A673 (cell line): ENCODE data around the gene ANO3. TPM values are rescaled to one million over a fixed set of nuclear protein-coding genes. Genes with fewer than 3 reads are reported as not detected.
A peak's percentile ranks its signal among the peaks of the same experiment; 100 is the strongest.

ENCODE experiments used
- BruUV-seq: library from RNA; stranded (reverse); fragments of 400-500 nt; replicated peaks from 2 replicates; lab custom pipeline; 2021; lab: Mats Ljungman, UMichigan
- CTCF ChIA-PET: fragments of 300-600 bp; sonication (Branson Sonifier 250); formaldehyde crosslinking; loops from one replicate; lab custom pipeline; 2022; ENCODE audit warnings: antibody characterized with exemption; lab: Charles Lee
- POLR2A ChIA-PET: fragments of 300-600 bp; sonication (Branson Sonifier 250); formaldehyde crosslinking; loops from one replicate; lab custom pipeline; 2022; ENCODE audit warnings: antibody characterized with exemption; ENCODE audit not compliant: low non-redundant PET; lab: Charles Lee
- DNase-seq: peaks from one replicate; pipeline ENCODE4 v3.0.0-alpha.2; 2015; ENCODE audit warnings: low spot score
- H3K27ac ChIP-seq: fragments of 200-600 bp; sonication (generic); 2 replicates; pipeline ENCODE4 v1.5.1; 2016; ENCODE audit warnings: mixed run types, low read depth, mild to moderate bottlenecking, mixed read lengths, antibody characterized with exemption, low read length; ENCODE audit not compliant: poor library complexity, severe bottlenecking
- H3K27me3 ChIP-seq: fragments of 200-600 bp; sonication (generic); replicated peaks from 2 replicates; pipeline ENCODE4 v1.6.1; 2017; ENCODE audit warnings: mixed run types, low read depth, mild to moderate bottlenecking, mixed read lengths, antibody characterized with exemption, low read length; ENCODE audit not compliant: insufficient read depth, poor library complexity
- H3K36me3 ChIP-seq: fragments of 200-600 bp; sonication (generic); 2 replicates; pipeline ENCODE4 v1.6.1; 2016; ENCODE audit warnings: mixed run types, mild to moderate bottlenecking, mixed read lengths, antibody characterized with exemption, low read length; ENCODE audit not compliant: insufficient read depth, poor library complexity, severe bottlenecking
- H3K4me1 ChIP-seq: fragments of 200-600 bp; sonication (generic); 2 replicates; pipeline ENCODE4 v1.6.1; 2017; ENCODE audit warnings: mixed run types, mild to moderate bottlenecking, mixed read lengths, antibody characterized with exemption, low read length; ENCODE audit not compliant: insufficient read depth, poor library complexity, severe bottlenecking
- H3K4me3 ChIP-seq: fragments of 200-600 bp; sonication (generic); 2 replicates; pipeline ENCODE4 v1.5.1; 2016; ENCODE audit warnings: low read depth, mixed run types, mild to moderate bottlenecking, mixed read lengths, low read length; ENCODE audit not compliant: poor library complexity, severe bottlenecking
- H3K9me3 ChIP-seq: fragments of 200-600 bp; sonication (generic); 2 replicates; pipeline ENCODE4 v1.6.1; 2016; ENCODE audit warnings: mixed run types, low read depth, mild to moderate bottlenecking, mixed read lengths, antibody characterized with exemption, low read length; ENCODE audit not compliant: poor library complexity, severe bottlenecking
- EZH2 ChIP-seq: fragments of 200-600 bp; sonication (generic); IDR thresholded peaks from 2 replicates; pipeline ENCODE4 v1.6.1; 2017; ENCODE audit warnings: borderline replicate concordance, low read depth, mild to moderate bottlenecking, mixed read lengths, antibody characterized with exemption, low read length; ENCODE audit not compliant: poor library complexity, severe bottlenecking
- intact Hi-C: fragments of 100-400 bp; cut with micrococcal nuclease; formaldehyde crosslinking; loops from one replicate; pipeline ENCODE4 v1.10.0; 2022; ENCODE audit not compliant: unreplicated experiment
- total RNA-seq: library from RNA; stranded (reverse); gene quantifications from 2 replicates; pipeline ENCODE4 v1.2.3, GENCODE V29; 2021
- TF ChIP-seq, protein P1 (sequence below): fragments of 300-800, 200-600 bp; sonication (generic); conservative IDR thresholded peaks from 2 replicates; pipeline ENCODE4 v1.5.1; 2017; ENCODE audit warnings: low read depth, mild to moderate bottlenecking, antibody characterized with exemption, low read length, moderate library complexity, mixed read lengths

The ANO3 gene
- total RNA-seq, 1 experiment from 2014 or later = not detected

DNA sequence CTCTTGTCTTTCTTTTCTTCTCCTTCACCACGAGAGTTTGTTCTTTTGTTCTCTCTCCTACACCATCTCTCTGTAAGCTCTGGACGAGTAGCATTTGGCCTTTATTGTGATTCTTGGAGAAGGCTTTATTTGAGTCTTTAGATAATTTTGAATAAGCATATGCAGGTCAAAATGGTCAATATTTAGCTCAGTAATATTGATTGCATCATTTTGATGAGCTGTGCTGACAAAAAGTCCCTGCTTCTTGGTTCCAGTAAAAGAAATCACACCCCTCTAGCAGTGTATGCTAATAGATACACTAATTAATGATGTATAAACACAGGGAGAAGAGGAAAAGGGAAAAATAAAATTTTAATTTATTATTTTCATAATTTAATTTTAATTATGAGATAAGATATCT, 266.0 kb downstream of the ANO3 start:
- POLR2A ChIA-PET = no interaction called here
- CTCF ChIA-PET = no interaction called here
- Histone ChIP-seq H3K4me1 (no peaks in the 10 kb centered on the region), H3K9me3 (no peaks in the 10 kb centered on the region), H3K27ac (no peak overlapping the region), H3K27me3 (peaks cover 2% of the 10 kb centered on the region), H3K4me3 (no peak overlapping the region), H3K36me3 (no peaks in the 10 kb centered on the region)
- no peak for TF ChIP-seq EZH2
- TF ChIP-seq, protein P1, sequence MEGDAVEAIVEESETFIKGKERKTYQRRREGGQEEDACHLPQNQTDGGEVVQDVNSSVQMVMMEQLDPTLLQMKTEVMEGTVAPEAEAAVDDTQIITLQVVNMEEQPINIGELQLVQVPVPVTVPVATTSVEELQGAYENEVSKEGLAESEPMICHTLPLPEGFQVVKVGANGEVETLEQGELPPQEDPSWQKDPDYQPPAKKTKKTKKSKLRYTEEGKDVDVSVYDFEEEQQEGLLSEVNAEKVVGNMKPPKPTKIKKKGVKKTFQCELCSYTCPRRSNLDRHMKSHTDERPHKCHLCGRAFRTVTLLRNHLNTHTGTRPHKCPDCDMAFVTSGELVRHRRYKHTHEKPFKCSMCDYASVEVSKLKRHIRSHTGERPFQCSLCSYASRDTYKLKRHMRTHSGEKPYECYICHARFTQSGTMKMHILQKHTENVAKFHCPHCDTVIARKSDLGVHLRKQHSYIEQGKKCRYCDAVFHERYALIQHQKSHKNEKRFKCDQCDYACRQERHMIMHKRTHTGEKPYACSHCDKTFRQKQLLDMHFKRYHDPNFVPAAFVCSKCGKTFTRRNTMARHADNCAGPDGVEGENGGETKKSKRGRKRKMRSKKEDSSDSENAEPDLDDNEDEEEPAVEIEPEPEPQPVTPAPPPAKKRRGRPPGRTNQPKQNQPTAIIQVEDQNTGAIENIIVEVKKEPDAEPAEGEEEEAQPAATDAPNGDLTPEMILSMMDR = no peak
- BruUV-seq = no TSS peak
- DNase-seq = no peak
- intact Hi-C loops = no loop called here

DNA sequence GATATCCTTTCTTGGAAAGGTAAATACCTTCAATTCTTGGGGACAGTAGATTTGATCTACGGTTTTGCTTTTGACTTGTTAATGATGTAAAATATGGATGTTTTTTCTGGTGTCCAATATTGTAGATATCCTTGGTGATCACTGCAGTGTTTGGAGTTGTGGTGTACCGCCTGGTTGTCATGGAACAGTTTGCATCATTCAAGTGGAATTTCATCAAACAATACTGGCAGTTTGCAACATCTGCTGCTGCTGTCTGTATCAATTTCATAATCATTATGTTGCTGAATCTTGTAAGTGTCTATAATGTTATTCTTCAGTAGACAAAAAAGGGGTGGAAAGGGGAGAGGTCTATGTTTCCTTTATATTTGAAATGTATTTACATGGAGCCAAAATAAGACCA, 267.5 kb downstream of the ANO3 start:
- Histone ChIP-seq H3K4me1 (no peaks in the 10 kb centered on the region), H3K27me3 (peaks cover 2% of the 10 kb centered on the region), H3K27ac (no peak overlapping the region), H3K9me3 (peaks cover 7% of the 10 kb centered on the region), H3K4me3 (no peak overlapping the region), H3K36me3 (no peaks in the 10 kb centered on the region)
- no peak for TF ChIP-seq EZH2
- TF ChIP-seq, protein P1 = no peak
- ChIA-PET POLR2A (no interaction called here), CTCF (no interaction called here)
- no TSS peak for BruUV-seq
- intact Hi-C loops = no loop called here
- peak; percentile 44 for DNase-seq

DNA sequence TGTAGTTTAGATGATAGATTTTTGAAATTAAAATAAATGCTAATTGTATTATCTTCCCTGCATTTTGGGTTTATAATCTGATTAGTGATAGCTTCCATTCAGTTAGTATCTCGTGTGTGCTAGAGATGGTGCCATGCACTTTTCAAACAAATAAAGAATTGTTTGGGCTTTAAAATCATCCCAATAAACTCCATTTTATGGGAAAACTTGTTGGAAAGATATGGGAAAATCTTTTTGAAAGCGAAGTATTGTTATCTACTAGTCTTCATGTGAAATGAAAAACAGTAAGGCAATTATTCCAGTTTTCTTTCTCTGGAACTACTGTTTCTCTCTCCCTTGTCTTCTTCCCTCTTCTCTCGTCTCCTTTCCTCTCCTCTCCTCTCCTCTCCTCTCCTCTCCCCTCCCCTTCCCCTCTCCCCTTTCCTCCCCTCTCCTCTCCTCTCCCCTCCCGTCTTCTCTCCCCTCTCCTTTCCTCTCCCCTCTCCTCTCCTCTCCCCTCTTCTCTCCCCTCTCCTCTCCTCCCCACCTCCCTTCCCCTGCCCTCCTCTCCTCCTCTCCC, 268.0 kb downstream of the ANO3 start:
- CTCF ChIA-PET = no interaction called here
- BruUV-seq = no TSS peak
- Histone ChIP-seq H3K9me3 (peaks cover 9% of the 10 kb centered on the region), H3K27ac (no peak overlapping the region), H3K27me3 (peaks cover 2% of the 10 kb centered on the region), H3K4me3 (no peak overlapping the region), H3K36me3 (no peaks in the 10 kb centered on the region), H3K4me1 (no peaks in the 10 kb centered on the region)
- intact Hi-C loops = no loop called here
- DNase-seq = no peak
- POLR2A ChIA-PET = no interaction called here
- TF ChIP-seq EZH2 = no peak
- TF ChIP-seq, protein P1 = no peak
